ENCODE measurements around the gene MASP1.
"Not testable (repeated sequence)": the region's sequence is repeated elsewhere in the genome, so short reads cannot be mapped to it uniquely, and the experiment has no call there.

Gene MASP1

GRCh38 chr3:187265461-187265955, 26.0 kb downstream of the MASP1 start:
- DNase-seq (ENCODE audit: low read depth in 2 of 2) = no peak

GRCh38 chr3:187264911-187265310, 26.6 kb downstream of the MASP1 start:
- no peak for DNase-seq (ENCODE audit: low read depth in 2 of 2)

GRCh38 chr3:187264021-187264420, 27.5 kb downstream of the MASP1 start:
- no peak for DNase-seq (ENCODE audit: low read depth in 2 of 2)

- DNase-seq (ENCODE audit: low read depth in 2 of 2) = no peak
Measured at GRCh38 chr3:187263270-187263669, 28.3 kb downstream of the MASP1 start.

- DNase-seq (ENCODE audit: low read depth in 2 of 2) = no peak
Measured at GRCh38 chr3:187262360-187262759, 29.2 kb downstream of the MASP1 start.

GRCh38 chr3:187261541-187261969, 30.0 kb downstream of the MASP1 start:
- no peak for DNase-seq (ENCODE audit: low read depth in 2 of 2)

GRCh38 chr3:187259171-187259570, 32.4 kb downstream of the MASP1 start:
- DNase-seq (ENCODE audit: low read depth in 2 of 2) = no peak

GRCh38 chr3:187257992-187258692, 33.4 kb downstream of the MASP1 start:
- DNase-seq (ENCODE audit: low read depth in 2 of 2) = no peak

GRCh38 chr3:187257471-187257870, 34.1 kb downstream of the MASP1 start:
- no peak for DNase-seq (ENCODE audit: low read depth in 2 of 2)

- no peak for DNase-seq (ENCODE audit: low read depth in 2 of 2)
Measured at GRCh38 chr3:187256051-187256616, 35.4 kb downstream of the MASP1 start.

- DNase-seq (ENCODE audit: low read depth in 2 of 2) = no peak
Measured at GRCh38 chr3:187255314-187255713, 36.2 kb downstream of the MASP1 start.

GRCh38 chr3:187252311-187252710, 39.2 kb downstream of the MASP1 start:
- no peak for DNase-seq (ENCODE audit: low read depth in 2 of 2)

GRCh38 chr3:187251599-187251998, 39.9 kb downstream of the MASP1 start:
- DNase-seq (ENCODE audit: low read depth in 2 of 2) = no peak

GRCh38 chr3:187247398-187247797, 44.1 kb downstream of the MASP1 start:
- DNase-seq (ENCODE audit: low read depth in 2 of 2) = no peak

- DNase-seq (ENCODE audit: low read depth in 2 of 2) = no peak
Measured at GRCh38 chr3:187243933-187244524, 47.5 kb downstream of the MASP1 start.

GRCh38 chr3:187242900-187243299, 48.6 kb downstream of the MASP1 start:
- DNase-seq (ENCODE audit: low read depth in 2 of 2) = no peak

- DNase-seq (ENCODE audit: low read depth in 2 of 2) = no peak
Measured at GRCh38 chr3:187242435-187242834, 49.1 kb downstream of the MASP1 start.

- not testable (repeated sequence) for DNase-seq (ENCODE audit: low read depth in 2 of 2)
Measured at GRCh38 chr3:187238835-187239234, 52.7 kb downstream of the MASP1 start.

GRCh38 chr3:187238239-187238638, 53.3 kb downstream of the MASP1 start:
- DNase-seq (ENCODE audit: low read depth in 2 of 2) = no peak

- no peak for DNase-seq (ENCODE audit: low read depth in 2 of 2)
Measured at GRCh38 chr3:187237741-187238140, 53.8 kb downstream of the MASP1 start.

GRCh38 chr3:187236962-187237361, 54.6 kb downstream of the MASP1 start:
- DNase-seq (ENCODE audit: low read depth in 2 of 2) = no peak

GRCh38 chr3:187230011-187230410, 61.5 kb downstream of the MASP1 start:
- no peak for DNase-seq (ENCODE audit: low read depth in 2 of 2)

GRCh38 chr3:187228740-187229139, 62.8 kb downstream of the MASP1 start:
- DNase-seq (ENCODE audit: low read depth in 2 of 2) = no peak
